Osteoblast (primary cell): ENCODE measurements around the gene PDPK1. TPM values are rescaled to one million over a fixed set of nuclear protein-coding genes. Genes with fewer than 3 reads are reported as not detected.
"Not testable (repeated sequence)": the region's sequence is repeated elsewhere in the genome, so short reads cannot be mapped to it uniquely, and the experiment has no call there.

Source experiments
- DNase-seq: peaks from one replicate; pipeline ENCODE4 v3.0.0; 2011; ENCODE audit warnings: low spot score, mixed read lengths; ENCODE audit not compliant: insufficient read length; ENCODE audit errors: missing footprints
- H2AFZ ChIP-seq: 2 replicates; pipeline ENCODE4 v1.6.0; 2011; ENCODE audit warnings: mild to moderate bottlenecking, low read length
- H3K27ac ChIP-seq: 2 replicates; pipeline ENCODE4 v1.5.1; 2011; ENCODE audit warnings: mild to moderate bottlenecking, low read depth, low read length, moderate library complexity
- H3K27me3 ChIP-seq: 2 replicates; pipeline ENCODE4 v1.6.0; 2012; ENCODE audit warnings: mild to moderate bottlenecking, control low read depth, inconsistent platforms, low read length, moderate library complexity; ENCODE audit not compliant: insufficient read depth
- H3K36me3 ChIP-seq: 2 replicates; pipeline ENCODE4 v1.5.1; 2011; ENCODE audit warnings: mild to moderate bottlenecking, low read length, control low read depth, moderate library complexity; ENCODE audit not compliant: insufficient read depth
- H3K4me1 ChIP-seq: 2 replicates; pipeline ENCODE4 v1.5.1; 2011; ENCODE audit warnings: mild to moderate bottlenecking, low read length, control low read depth, moderate library complexity; ENCODE audit not compliant: insufficient read depth
- H3K4me2 ChIP-seq: 2 replicates; pipeline ENCODE4 v1.6.0; 2011; ENCODE audit warnings: mild to moderate bottlenecking, low read length; ENCODE audit not compliant: insufficient read depth
- H3K4me3 ChIP-seq: fragments of 200-600 bp; sonication (generic); 3 replicates; pipeline ENCODE4 v1.5.1; 2012; ENCODE audit warnings: mild to moderate bottlenecking, low read length, inconsistent platforms; ENCODE audit not compliant: insufficient read depth
- H3K79me2 ChIP-seq: 2 replicates; pipeline ENCODE4 v1.6.0; 2012; ENCODE audit warnings: mild to moderate bottlenecking, low read length, control low read depth, inconsistent platforms; ENCODE audit not compliant: insufficient read depth
- H3K9me3 ChIP-seq: 2 replicates; pipeline ENCODE4 v1.5.1; 2011; ENCODE audit warnings: low read depth, low read length, control low read depth
- H4K20me1 ChIP-seq: 2 replicates; pipeline ENCODE4 v1.6.0; 2012; ENCODE audit warnings: mild to moderate bottlenecking, low read length, control low read depth; ENCODE audit not compliant: insufficient read depth
- total RNA-seq: library from RNA; depleted of rRNA; stranded (reverse); fragments of >200 nt; gene quantifications from 2 replicates; pipeline ENCODE4 v1.2.3, GENCODE V29; 2012

PDPK1 gene
- total RNA-seq, 1 donor: 23.2 TPM

GRCh38 chr16:2620870-2621269 lies 83.0 kb downstream of the PDPK1 start:
- H3K4me2 ChIP-seq, H3K4me3 ChIP-seq, H3K79me2 ChIP-seq, H3K9me3 ChIP-seq, H2AFZ ChIP-seq, H3K4me1 ChIP-seq, H3K36me3 ChIP-seq, DNase-seq, H3K27ac ChIP-seq, H4K20me1 ChIP-seq, H3K27me3 ChIP-seq: not testable (repeated sequence)

GRCh38 chr16:2621395-2621794 lies 83.6 kb downstream of the PDPK1 start:
- DNase-seq, H4K20me1 ChIP-seq, H3K4me1 ChIP-seq, H3K4me3 ChIP-seq, H3K4me2 ChIP-seq, H2AFZ ChIP-seq, H3K36me3 ChIP-seq, H3K27me3 ChIP-seq, H3K79me2 ChIP-seq, H3K9me3 ChIP-seq, H3K27ac ChIP-seq: not testable (repeated sequence)

DNA sequence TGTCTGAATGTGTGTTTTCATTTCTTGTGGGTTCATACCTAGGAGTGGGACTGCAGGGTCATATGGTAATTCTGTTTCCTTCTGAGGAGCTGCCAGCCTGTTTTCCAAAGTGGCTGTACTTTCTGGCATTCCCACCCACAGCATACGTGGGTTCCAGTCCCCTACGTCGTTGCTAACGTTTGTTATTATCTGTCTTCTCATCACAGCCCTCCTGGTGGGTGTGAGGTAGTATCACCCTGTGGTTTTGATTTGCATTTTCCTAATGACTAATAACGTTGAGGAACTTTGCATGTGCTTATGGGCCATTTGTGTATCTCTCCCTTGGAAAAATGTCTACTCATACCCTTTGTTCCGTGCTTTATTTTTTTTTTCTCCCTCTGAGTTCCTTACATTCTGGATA lies 89.3 kb downstream of the PDPK1 start:
- not testable (repeated sequence) for H3K27ac ChIP-seq, H3K79me2 ChIP-seq, DNase-seq, H3K27me3 ChIP-seq, H3K4me2 ChIP-seq, H3K36me3 ChIP-seq, H3K9me3 ChIP-seq, H3K4me3 ChIP-seq, H3K4me1 ChIP-seq, H2AFZ ChIP-seq, H4K20me1 ChIP-seq

DNA sequence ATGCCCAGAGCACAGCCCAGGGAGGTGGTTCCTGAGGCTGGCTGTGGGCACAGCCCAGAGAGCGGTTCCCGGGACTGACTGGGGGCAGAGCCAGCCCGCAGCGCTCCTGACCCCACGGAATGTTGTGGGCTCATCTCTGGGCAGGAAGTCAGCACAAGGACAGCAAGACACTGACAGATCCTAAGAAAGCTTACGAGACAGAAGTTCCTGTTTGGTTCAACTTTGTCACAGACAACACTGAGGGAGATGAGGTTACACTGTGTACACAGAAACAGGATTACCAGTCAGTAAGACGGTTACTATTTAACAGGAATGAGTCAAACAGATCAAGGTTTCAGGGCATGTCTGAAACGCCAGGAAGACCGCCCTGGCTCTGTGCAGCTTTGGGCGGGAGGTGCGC lies 93.4 kb downstream of the PDPK1 start:
- not testable (repeated sequence) for H3K4me2 ChIP-seq, H3K36me3 ChIP-seq, H3K4me1 ChIP-seq, DNase-seq, H2AFZ ChIP-seq, H3K4me3 ChIP-seq, H3K79me2 ChIP-seq, H3K27ac ChIP-seq, H3K9me3 ChIP-seq, H4K20me1 ChIP-seq, H3K27me3 ChIP-seq

DNA sequence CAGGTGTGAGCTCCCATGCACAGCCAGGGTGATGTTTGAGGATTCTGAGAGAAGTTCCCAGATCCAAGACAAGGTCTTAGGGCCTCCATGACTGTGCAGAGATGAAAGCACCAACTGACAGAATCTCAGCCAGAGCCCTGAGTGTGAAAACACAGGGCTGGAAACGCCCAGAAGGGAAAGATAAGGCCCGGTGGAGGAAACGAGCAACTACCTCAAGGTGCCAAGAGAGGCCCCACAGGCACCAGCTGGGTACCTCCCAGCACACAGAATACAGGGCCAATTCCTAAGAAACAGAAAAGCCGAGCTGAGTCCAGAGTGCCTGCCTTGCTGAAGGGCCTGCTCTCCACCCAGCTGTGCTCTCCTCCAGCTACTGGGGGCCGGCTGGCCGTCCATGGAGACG lies 94.5 kb downstream of the PDPK1 start:
- H3K79me2 ChIP-seq, DNase-seq, H3K27ac ChIP-seq, H3K36me3 ChIP-seq, H3K4me3 ChIP-seq, H3K4me2 ChIP-seq, H4K20me1 ChIP-seq, H2AFZ ChIP-seq, H3K9me3 ChIP-seq, H3K4me1 ChIP-seq, H3K27me3 ChIP-seq: not testable (repeated sequence)

DNA sequence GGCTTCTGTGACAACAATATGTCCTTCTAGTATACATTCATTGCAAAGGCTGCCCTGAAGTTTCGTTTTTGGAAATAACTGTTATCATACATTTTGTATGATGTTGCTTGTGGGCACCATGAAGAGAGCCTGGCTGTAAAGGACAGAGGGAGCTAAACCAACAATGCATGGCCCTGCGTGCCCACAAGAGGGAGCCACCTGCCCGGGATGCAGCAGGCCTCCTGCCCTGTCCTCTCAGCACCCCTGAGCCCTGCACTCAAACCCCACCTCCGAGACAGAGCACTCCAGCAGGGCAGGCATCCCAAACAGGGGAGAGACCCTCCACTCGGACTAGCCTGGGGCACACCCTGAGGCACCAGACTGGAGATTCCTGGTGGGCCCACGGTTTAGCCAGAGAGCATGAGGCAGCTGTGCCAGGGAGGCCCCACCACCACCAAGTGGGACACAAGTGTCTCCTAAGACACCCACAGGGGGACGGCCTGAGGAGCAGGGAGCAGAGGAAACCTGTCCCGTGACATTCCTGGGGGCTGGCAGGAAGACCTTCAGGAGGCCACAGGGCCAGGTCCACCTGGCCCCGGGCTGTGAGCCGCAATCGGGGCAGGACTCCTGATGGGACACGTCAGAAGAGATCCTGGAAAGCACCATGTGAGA lies 101.4 kb downstream of the PDPK1 start:
- not testable (repeated sequence) for H3K4me3 ChIP-seq, DNase-seq, H3K36me3 ChIP-seq, H3K27me3 ChIP-seq, H2AFZ ChIP-seq, H3K27ac ChIP-seq, H3K4me1 ChIP-seq, H3K4me2 ChIP-seq, H3K9me3 ChIP-seq, H4K20me1 ChIP-seq, H3K79me2 ChIP-seq

- not testable (repeated sequence) for H3K9me3 ChIP-seq, H3K27ac ChIP-seq, DNase-seq, H3K79me2 ChIP-seq, H3K27me3 ChIP-seq, H4K20me1 ChIP-seq, H3K36me3 ChIP-seq, H3K4me3 ChIP-seq, H3K4me2 ChIP-seq, H2AFZ ChIP-seq, H3K4me1 ChIP-seq
Observed at GRCh38 chr16:2639722-2640072, 101.9 kb downstream of the PDPK1 start.

- not testable (repeated sequence) for H4K20me1 ChIP-seq, H3K9me3 ChIP-seq, H3K27me3 ChIP-seq, H3K4me3 ChIP-seq, H3K79me2 ChIP-seq, H3K4me2 ChIP-seq, DNase-seq, H3K4me1 ChIP-seq, H2AFZ ChIP-seq, H3K36me3 ChIP-seq, H3K27ac ChIP-seq
Observed at GRCh38 chr16:2642561-2642960, 104.7 kb downstream of the PDPK1 start.

DNA sequence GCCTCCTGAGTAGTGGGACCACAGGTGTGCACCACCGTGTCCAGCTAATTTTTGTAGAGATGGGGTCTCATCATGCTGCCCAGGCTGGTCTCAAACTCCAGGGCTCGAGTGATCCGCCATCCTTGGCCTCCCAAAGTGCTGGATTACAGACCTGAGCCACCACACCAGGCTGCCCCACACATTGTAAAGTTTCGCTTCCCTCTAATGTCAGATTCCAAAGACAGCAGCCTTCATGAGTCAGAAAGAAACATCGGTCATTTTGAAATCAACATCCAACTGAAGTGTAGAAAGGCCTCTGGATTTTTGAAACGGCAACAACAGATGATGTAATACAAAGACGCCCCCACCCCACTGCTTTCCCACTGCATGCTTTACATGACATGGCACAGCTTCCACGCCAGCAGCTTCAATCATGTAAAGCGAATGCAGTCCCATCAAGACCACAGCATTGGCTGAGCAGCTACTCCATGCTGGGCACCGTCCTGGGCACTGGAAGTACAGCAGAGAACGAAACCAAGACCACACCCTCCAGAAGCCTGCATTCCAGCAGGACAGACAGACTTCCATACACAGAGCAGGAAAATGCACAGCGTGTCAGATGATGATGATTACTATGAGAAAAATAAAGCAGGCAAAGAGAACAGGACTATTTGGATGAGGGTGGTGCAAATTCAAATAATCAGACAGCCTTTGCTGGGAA lies 107.1 kb downstream of the PDPK1 start:
- DNase-seq, H3K4me1 ChIP-seq, H3K79me2 ChIP-seq, H3K36me3 ChIP-seq, H4K20me1 ChIP-seq, H3K27ac ChIP-seq, H3K9me3 ChIP-seq, H2AFZ ChIP-seq, H3K4me2 ChIP-seq, H3K27me3 ChIP-seq, H3K4me3 ChIP-seq: not testable (repeated sequence)
